Measurements from ENCODE around the gene LRRC49. TPM values are rescaled to one million over a fixed set of nuclear protein-coding genes. Genes with fewer than 3 reads are reported as not detected.

Gene LRRC49
- total and polyA plus RNA-seq, 2 experiments from 2014 or later = 8.5 to 14.6 TPM

DNA sequence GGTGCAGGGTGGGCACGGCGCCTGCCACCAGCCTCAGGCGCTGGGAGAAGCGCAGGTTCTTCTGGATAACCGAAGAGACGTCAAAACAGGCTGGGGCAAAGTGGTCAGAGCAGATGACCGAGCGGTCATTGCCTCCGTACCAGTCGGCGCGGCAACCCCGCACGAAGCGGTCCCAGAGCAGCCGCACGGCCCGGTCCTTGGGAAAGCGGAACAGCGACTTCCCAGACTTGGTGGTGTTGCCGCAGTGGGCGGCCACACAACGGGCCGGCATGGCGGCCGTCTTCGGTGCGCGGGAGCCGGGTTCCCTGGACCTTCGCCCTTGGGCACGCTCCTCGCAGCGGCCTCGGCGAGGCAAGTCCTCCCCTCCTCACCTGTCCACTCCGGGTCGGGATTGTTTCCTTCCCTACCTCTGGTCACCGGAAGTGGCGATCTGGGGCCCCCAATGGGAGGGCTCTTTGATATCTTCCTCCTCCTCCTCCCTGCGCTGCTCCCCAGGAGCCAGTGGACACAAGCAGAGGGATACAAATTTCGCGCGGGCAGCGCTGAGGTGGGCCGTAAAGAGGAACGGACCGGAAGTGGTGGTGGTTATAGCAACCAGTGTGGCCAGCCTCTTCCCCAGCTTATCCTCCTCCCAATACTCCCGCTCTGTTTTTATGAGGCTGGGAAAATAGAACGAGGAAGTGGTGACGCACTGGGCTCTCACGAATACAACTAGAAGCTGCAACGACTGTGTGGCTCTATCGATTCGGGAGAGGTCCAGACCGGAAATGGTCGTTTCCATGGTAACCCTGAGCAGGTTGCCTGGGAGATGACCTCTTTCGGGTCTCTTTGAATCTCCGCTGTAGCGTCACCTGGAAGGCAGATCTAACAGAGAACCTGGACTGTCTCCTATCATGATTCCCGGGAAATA, at the start of gene LRRC49, which contains the start of gene THAP10 (continued):
- TF ChIP-seq, protein P1, sequence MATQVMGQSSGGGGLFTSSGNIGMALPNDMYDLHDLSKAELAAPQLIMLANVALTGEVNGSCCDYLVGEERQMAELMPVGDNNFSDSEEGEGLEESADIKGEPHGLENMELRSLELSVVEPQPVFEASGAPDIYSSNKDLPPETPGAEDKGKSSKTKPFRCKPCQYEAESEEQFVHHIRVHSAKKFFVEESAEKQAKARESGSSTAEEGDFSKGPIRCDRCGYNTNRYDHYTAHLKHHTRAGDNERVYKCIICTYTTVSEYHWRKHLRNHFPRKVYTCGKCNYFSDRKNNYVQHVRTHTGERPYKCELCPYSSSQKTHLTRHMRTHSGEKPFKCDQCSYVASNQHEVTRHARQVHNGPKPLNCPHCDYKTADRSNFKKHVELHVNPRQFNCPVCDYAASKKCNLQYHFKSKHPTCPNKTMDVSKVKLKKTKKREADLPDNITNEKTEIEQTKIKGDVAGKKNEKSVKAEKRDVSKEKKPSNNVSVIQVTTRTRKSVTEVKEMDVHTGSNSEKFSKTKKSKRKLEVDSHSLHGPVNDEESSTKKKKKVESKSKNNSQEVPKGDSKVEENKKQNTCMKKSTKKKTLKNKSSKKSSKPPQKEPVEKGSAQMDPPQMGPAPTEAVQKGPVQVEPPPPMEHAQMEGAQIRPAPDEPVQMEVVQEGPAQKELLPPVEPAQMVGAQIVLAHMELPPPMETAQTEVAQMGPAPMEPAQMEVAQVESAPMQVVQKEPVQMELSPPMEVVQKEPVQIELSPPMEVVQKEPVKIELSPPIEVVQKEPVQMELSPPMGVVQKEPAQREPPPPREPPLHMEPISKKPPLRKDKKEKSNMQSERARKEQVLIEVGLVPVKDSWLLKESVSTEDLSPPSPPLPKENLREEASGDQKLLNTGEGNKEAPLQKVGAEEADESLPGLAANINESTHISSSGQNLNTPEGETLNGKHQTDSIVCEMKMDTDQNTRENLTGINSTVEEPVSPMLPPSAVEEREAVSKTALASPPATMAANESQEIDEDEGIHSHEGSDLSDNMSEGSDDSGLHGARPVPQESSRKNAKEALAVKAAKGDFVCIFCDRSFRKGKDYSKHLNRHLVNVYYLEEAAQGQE (IDR thresholded peaks at IDR 0.05; ENCODE audit: unreplicated experiment) = no peak

GRCh38 chr15:70845602-70846360, 46.8 kb upstream of the LRRC49 start:
- Histone ChIP-seq H3K27ac (ENCODE audit: low read depth) (no peak overlapping the region), H3K79me2 (replicated peaks; ENCODE audit: insufficient read depth) (no peaks in the 10 kb centered on the region), H3K4me2 (no peak overlapping the region), H4K20me1 (replicated peaks; ENCODE audit: insufficient read depth) (no peaks in the 10 kb centered on the region; the same call in 1 of the 2 replicates), H3K27me3 (ENCODE audit: insufficient read depth) (no peaks in the 10 kb centered on the region), H3K4me3 (no peak overlapping the region), H3F3A (replicated peaks; ENCODE audit: low read depth) (no peaks in the 10 kb centered on the region), H3K4me1 (ENCODE audit: insufficient read depth) (no peaks in the 10 kb centered on the region), H3K36me3 (ENCODE audit: insufficient read depth) (no peaks in the 10 kb centered on the region), H2AFZ (no peak overlapping the region), H3K9me2 (ENCODE audit: insufficient read depth) (no peaks in the 10 kb centered on the region)
- no peak for ATAC-seq
- H3K36me3 Mint-ChIP-seq (ENCODE audit: low read depth) = peaks cover 11% of the 10 kb centered on the region
- TF ChIP-seq STAT1 (IDR thresholded peaks at IDR 0.05; ENCODE audit: unreplicated experiment) (no peak), ZNF114 (CRISPR knock-in tag; IDR thresholded peaks at IDR 0.05) (no peak), JUNB (IDR thresholded peaks at IDR 0.05; ENCODE audit: unreplicated experiment) (no peak), ZNF331 (CRISPR knock-in tag; IDR thresholded peaks at IDR 0.05; ENCODE audit: low read depth) (no peak), POLR2AphosphoS5 (IDR thresholded peaks at IDR 0.05; ENCODE audit: low read depth) (no peak), EZH2 (IDR thresholded peaks at IDR 0.05; ENCODE audit: low read depth, unreplicated experiment) (no peak)
- TF ChIP-seq, protein P1 (IDR thresholded peaks at IDR 0.05; ENCODE audit: unreplicated experiment) = no peak
- H3K9me3 Mint-ChIP-seq = no peaks in the 10 kb centered on the region
- no peak overlapping the region for H3K27ac Mint-ChIP-seq
- no peak overlapping the region for H3K4me3 Mint-ChIP-seq
- DNase-seq (ENCODE audit: low spot score) = no peak
- no peaks in the 10 kb centered on the region for H3K27me3 Mint-ChIP-seq (ENCODE audit: insufficient read depth, low read depth, poor library complexity)
- H3K4me1 Mint-ChIP-seq = no peaks in the 10 kb centered on the region

Data from GM23338 (cell line).